Stimulated activated naive CD8-positive, alpha-beta T cell treated with anti-CD3 and anti-CD28 coated beads, Interleukin-15, Interleukin-2, amounts not matched to agents 100 ng/mL and 50 ng/mL, for 24 hours (primary cell): Measurements from ENCODE around the gene HHATL.

Experiments
- H3K27ac Mint-ChIP-seq: one replicate; pipeline ENCODE4 v1.8.0; 2021; ENCODE audit warnings: mild to moderate bottlenecking, mixed read lengths
- H3K27me3 Mint-ChIP-seq: one replicate; pipeline ENCODE4 v1.8.0; 2021; ENCODE audit warnings: mixed read lengths
- H3K36me3 Mint-ChIP-seq: one replicate; pipeline ENCODE4 v1.8.0; 2021; ENCODE audit warnings: low read depth, mixed read lengths
- H3K4me1 Mint-ChIP-seq: one replicate; pipeline ENCODE4 v1.8.0; 2021; ENCODE audit warnings: low read depth, mixed read lengths
- H3K4me3 Mint-ChIP-seq: one replicate; pipeline ENCODE4 v1.8.0; 2021; ENCODE audit warnings: mild to moderate bottlenecking, mixed read lengths
- H3K9me3 Mint-ChIP-seq: one replicate; pipeline ENCODE4 v1.8.0; 2021; ENCODE audit warnings: mixed read lengths

Gene HHATL

DNA sequence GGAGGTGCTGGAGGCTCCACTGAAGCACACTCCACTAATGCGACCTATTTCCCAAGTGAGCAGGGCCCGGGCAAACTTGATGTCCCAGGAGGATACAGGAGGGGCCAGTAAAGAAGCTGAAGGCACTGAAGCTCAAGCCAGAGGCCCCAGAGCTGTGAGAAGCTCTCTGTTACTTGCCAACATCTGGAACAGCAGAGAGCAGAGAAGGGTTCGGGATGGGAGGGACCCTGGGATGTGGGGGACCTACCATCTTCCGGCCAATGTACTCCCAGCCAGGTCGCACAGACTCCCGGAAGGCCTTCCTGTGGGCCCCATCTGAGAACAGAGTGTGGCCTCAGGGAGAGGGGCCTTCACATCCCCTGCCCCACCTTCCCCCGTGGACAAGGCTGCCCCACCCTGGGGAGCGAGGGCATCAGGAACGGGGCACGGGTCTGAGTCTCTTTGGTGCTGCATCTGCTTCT, 3.1 kb downstream of the HHATL start:
- Mint-ChIP-seq H3K4me3 (no peak overlapping the region), H3K27me3 (peaks cover 3% of the 10 kb centered on the region), H3K27ac (no peak overlapping the region), H3K9me3 (no peaks in the 10 kb centered on the region), H3K36me3 (no peaks in the 10 kb centered on the region), H3K4me1 (peaks cover 6% of the 10 kb centered on the region)

DNA sequence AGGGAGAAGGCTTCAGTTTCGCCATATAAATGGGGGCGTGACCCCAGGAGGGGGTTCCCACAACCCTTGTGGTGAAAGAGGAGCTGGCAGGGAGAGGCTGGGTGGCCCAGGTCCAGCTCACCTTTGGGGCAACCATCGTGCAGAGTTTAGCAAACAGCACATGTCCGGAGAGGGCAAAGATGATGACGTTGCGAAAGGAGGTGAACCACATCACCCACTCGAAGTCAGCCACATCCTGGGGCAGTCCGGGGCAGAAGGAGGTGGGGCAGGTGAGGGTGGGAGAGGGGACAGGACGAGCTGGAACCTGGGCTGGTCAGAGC, 3.7 kb downstream of the HHATL start:
- H3K36me3 Mint-ChIP-seq = no peaks in the 10 kb centered on the region
- H3K9me3 Mint-ChIP-seq = no peaks in the 10 kb centered on the region
- no peak overlapping the region for H3K27ac Mint-ChIP-seq
- no peak overlapping the region for H3K4me3 Mint-ChIP-seq
- H3K27me3 Mint-ChIP-seq = peaks cover 3% of the 10 kb centered on the region
- H3K4me1 Mint-ChIP-seq = peaks cover 6% of the 10 kb centered on the region

DNA sequence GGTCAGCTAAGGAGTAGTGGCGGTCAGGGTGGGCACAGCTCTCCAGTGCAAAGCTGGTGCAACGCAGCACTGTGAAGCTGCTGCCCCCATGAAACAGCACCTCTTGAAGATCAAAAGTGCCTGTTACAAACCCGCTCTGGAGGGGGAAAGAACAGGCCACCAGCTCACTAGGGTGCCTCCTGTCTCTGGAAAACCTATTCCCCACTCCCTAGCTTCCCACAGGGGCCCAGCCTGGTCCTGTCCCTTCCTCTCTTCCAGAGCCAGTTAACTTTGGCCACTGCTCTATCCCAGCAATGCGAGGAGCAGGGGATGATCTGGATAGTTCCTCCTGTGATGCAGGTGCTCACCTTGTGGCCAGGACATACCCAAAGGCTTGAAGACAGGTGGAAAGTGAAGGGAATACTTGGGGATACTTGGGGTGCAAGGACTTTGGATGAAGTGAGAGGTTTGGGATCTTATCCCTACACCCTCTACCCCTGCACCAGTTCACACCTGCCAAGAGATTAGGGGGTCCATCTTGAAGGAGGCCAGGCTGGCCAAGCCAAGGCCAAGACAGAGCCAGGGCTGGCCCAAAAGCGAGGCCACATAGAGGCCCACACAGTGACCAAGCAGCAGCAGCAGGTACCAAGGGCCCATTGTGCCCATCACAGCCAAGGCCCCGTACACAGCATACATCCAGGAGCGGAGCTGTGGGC, 4.2 kb downstream of the HHATL start:
- H3K9me3 Mint-ChIP-seq = no peaks in the 10 kb centered on the region
- no peaks in the 10 kb centered on the region for H3K36me3 Mint-ChIP-seq
- H3K4me3 Mint-ChIP-seq = no peak overlapping the region
- peaks cover 6% of the 10 kb centered on the region for H3K4me1 Mint-ChIP-seq
- H3K27me3 Mint-ChIP-seq = peaks cover 3% of the 10 kb centered on the region
- H3K27ac Mint-ChIP-seq = no peak overlapping the region

DNA sequence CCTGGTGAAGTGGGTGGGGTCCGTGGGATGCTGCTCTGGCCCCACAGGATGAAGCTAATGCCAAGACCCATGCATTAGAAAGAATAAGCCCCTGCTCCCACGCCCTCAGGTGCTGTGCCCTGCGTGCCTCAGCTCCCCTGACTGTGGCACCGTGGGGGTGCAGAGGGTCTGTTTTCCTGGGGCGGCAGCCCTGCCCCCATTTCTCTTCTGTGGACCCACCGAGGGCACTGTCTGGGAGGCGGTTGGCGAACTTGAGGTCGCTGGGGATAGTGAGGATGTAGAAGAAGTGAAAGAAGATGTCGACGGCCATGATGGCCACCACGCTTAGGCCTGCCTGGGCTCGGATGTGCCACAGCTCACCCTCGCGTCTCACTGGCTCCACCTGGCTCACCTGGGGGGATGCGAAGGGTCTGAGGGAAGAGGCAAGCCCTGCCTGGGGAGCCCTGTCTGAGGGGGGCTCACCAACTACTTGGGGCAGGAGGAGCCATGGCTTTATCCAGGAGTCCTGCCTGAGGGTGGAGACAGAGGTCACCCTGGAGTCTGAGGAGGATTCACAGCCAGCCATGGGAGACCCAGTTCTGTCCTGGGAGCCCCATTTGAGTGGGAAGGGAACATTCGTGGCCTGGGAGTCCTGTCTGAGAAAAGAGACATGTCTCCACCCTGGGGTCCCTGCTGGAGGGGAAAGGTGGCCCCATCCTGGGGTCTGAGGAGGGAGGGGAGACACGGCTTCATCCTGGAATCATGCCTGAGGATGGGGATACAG, 5.1 kb downstream of the HHATL start:
- peaks cover 3% of the 10 kb centered on the region for H3K27me3 Mint-ChIP-seq
- no peaks in the 10 kb centered on the region for H3K9me3 Mint-ChIP-seq
- H3K4me3 Mint-ChIP-seq = no peak overlapping the region
- no peak overlapping the region for H3K27ac Mint-ChIP-seq
- H3K36me3 Mint-ChIP-seq = no peaks in the 10 kb centered on the region
- peaks cover 6% of the 10 kb centered on the region for H3K4me1 Mint-ChIP-seq

DNA sequence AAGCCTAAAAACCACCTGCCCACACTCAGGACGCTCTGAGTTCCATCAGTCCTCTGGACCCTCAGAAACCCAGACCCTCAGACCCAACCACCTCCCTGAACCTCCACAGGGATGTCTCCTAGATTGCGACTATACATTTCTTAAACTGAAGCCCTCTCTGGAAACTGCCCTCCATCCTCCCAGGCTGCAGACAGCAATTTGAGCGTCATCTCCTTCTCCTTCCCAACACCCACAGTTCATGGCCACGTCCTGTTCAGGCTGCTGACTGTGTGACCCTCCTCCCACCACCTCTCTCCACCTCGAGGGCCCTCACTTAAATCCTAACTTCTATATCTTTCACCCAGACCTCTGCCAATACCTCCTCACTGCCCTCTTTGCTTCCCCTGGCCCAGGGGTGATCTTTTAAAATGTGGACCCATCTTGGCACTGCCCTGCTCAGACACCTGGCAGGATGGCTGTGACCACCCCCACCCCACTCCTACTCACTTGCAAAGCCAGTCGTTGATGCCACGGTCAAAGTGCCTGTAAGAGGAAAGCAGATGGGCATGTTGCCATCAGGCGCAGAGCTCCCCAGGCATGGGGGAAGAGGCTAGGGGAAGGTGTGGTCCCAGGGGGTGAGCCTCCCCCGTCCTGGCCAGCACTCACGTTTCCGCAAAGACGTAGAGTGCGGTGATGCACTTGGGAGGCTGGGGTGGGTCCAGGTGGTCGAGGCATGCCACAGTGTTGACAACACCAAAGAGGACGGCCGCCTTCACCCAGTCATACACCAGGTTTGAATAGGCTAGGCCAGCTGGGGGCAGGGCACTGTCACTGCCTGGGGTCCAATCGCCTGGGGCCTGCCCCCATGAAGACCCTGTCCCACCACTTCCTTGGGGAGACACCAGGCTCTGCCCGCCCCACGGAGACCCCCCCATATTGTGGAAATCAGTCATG, 6.0 kb downstream of the HHATL start:
- Mint-ChIP-seq H3K4me3 (no peak overlapping the region), H3K36me3 (no peaks in the 10 kb centered on the region), H3K27me3 (peaks cover 3% of the 10 kb centered on the region)

DNA sequence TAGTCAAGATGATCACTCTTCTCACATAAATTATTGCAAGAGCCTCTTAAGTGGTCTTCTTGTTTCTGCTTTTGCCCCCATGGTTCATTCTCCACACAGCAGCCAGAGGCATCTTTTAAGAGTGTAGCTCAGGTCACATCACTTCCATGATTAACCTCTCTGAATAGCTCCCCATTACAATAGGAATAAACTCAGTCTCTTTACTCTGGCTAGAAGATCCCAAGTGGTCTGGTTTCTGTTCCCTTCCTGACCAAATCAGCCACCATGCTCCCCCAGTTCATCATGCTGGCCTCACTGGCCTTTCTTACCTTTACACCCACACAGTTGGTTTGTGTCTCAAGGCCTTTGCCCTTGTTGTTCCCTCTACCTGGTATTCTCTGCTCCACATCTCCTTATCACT, 8.2 kb downstream of the HHATL start:
- H3K27me3 Mint-ChIP-seq = no peaks in the 10 kb centered on the region
- peaks cover 6% of the 10 kb centered on the region for H3K4me1 Mint-ChIP-seq
- no peak overlapping the region for H3K27ac Mint-ChIP-seq
- H3K36me3 Mint-ChIP-seq = no peaks in the 10 kb centered on the region
- no peaks in the 10 kb centered on the region for H3K9me3 Mint-ChIP-seq
- H3K4me3 Mint-ChIP-seq = no peak overlapping the region

More for the DNA sequence above, 6.0 kb downstream of the HHATL start:
- peaks cover 6% of the 10 kb centered on the region for H3K4me1 Mint-ChIP-seq
- no peak overlapping the region for H3K27ac Mint-ChIP-seq
- no peaks in the 10 kb centered on the region for H3K9me3 Mint-ChIP-seq

DNA sequence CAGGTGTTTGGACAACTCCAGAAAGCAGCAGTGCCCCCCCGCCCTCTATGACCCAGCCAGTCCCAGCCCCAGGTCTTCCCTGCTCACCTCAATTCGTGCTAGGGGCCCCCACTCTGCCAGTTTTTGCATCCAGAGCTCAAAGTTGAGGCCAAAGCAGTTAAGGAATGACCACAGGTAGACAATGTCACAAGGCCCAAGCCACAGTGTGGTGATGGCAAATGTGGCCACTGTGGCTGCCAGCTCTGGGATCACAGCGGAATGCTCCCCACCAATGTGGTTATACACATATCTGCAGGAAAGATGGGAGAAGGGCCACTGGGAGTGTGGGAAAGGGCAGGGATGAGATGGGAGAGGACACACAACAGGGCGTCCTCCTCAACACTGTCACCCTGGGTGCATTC, 9.1 kb downstream of the HHATL start:
- Mint-ChIP-seq H3K4me1 (peaks cover 1% of the 10 kb centered on the region), H3K9me3 (no peaks in the 10 kb centered on the region), H3K36me3 (no peaks in the 10 kb centered on the region), H3K27me3 (no peaks in the 10 kb centered on the region), H3K4me3 (no peak overlapping the region), H3K27ac (no peak overlapping the region)

DNA sequence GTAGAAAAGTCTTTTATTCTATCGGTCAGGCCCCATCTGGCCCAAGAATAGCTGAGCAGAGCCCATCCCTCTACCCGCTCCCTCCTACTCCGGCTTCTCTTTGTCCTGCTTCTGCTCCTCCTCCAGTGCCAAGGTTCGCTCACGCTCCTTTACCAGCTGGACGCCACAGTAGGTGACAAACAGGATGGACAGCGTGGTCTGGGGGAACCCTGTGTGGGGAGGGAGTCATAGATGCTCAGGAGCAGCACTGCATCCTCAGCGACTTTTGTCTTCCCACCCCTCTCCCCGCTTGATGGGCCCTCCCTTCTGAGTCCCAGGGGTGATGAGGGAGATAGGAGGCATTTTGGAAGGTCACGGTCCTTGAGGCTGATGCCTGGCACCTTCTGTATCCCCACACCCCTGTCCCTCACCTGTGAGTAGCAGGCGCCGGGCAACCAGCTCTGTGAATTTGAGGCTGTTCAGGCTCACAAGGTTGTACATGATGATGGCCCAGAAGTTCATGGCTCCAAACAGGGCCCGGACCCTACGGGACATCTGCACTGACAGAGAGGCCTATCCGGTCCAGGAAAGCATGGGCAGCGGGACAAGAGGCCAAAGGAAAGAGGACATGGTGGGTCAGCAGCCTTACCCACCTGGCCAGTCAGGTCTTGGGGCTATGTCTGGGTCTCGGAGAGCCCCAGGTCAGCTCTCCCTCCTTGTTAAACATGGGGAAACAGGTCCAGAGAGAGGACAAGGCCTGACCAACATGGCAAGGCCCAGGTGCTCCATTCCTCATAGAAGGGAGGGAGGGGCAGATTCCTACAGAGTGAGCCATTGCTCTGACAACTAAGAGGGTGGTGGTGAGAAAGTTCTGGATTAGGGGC, 9.7 kb downstream of the HHATL start:
- H3K36me3 Mint-ChIP-seq = no peaks in the 10 kb centered on the region
- H3K9me3 Mint-ChIP-seq = no peaks in the 10 kb centered on the region
- H3K4me3 Mint-ChIP-seq = no peak overlapping the region
- no peaks in the 10 kb centered on the region for H3K4me1 Mint-ChIP-seq
- H3K27me3 Mint-ChIP-seq = no peaks in the 10 kb centered on the region
- no peak overlapping the region for H3K27ac Mint-ChIP-seq

DNA sequence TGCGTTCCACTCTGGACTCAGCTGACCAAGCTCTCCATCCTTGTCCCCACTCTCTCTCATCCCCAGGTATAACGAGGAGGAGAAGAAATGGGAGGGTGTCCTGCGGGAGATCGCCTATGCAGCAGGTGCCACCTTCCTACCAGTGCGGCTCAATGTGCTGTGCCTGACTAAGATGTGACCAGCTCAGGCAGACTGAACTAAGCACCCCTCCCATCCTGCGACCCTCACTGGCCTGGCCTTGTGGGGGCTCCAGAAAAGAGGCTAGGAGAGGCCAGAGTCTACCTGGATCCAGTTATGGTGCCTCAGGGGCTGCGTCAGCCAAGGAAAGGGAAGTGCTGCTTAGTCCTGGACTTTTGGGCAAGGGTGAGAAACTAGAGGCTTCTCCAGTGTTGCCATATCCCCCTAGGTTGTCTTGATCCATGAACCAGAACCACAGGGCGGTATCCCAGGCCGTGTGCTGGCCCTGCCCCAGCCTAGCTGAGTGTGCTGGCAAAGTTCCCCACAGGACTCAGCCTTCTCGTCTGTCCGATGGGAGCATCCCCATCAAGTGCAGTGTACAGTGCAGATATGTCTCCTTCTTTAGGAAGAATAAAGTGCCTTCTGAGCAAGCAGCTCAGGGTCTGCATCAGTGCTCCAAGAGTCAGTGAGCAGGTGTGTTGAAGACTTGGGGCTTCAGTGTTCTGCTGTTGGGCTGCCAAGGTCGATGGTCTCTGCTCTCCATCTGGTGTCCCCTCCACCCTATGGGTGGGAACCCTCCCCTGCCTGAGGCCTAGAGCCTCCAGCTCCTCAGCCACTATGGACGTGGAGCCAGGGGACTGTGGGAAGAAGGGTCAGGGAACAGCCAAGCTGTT, 10.6 kb downstream of the HHATL start:
- H3K27ac Mint-ChIP-seq = no peak overlapping the region
- H3K27me3 Mint-ChIP-seq = no peaks in the 10 kb centered on the region
- H3K9me3 Mint-ChIP-seq = no peaks in the 10 kb centered on the region
- H3K4me1 Mint-ChIP-seq = no peaks in the 10 kb centered on the region
- H3K36me3 Mint-ChIP-seq = no peaks in the 10 kb centered on the region
- H3K4me3 Mint-ChIP-seq = no peak overlapping the region

DNA sequence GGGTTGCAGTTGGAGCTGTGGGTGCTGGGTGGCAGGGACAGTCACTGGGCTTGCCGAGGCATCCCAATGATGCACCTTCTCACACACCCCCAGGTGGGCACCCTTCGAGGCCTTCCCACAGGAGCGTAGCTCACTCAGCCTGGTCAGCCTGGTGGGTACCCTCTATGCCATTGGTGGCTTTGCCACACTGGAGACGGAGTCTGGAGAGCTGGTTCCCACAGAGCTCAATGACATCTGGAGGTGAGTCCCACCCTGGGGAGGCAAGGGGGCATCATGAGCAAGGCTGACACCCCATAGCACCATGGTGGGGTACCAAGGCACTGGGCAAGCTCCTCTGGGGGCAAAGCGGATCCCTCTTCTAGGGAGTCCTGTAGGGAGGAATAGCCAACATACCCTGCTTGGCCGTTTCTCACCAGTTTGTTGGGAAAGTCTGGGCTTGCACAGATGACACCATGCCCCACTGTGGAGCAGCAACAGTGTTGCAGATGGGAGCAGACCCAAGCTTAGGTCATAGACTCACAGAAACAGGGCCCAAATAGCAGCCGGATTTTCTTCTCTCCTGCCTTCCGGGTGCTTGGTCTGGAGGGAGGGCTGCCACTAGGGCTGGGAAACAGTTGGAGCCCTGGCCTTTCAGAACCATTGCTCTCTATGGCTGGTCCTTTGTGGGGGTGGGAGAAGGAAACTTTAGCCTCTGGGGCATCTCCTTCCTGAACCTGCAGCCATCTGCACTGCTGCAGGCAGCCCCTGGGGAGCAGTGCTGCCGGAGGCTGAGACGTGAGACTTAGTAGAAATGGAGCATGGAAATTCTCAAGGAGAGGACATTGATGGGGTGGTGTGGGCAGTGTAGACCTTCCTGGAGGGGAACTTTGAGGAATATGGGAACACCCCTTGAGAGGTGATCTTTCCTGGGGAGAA, 11.6 kb downstream of the HHATL start:
- Mint-ChIP-seq H3K4me1 (no peaks in the 10 kb centered on the region), H3K27ac (no peak overlapping the region), H3K4me3 (no peak overlapping the region), H3K36me3 (no peaks in the 10 kb centered on the region), H3K9me3 (no peaks in the 10 kb centered on the region), H3K27me3 (no peaks in the 10 kb centered on the region)

DNA sequence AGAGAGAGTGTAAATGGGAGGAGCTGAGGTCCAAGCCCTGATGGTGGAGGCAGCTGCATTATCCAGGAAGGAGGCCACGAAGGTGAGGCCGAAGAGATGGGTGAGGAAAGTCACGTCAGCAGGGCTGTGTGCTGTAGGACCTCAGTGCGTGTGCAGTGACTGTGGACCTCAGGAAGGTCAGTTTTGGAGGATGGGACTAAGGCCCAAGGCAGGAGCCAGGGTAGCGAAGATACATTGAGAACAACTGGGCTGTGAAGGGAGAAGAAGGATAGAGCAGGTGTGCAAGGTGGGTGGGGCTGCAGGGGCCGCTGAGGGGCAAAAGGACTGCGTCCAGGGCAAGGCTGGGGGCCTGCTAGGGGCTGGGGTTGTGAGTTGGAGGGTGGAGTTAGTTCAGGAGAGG, 12.4 kb downstream of the HHATL start:
- no peak overlapping the region for H3K4me3 Mint-ChIP-seq
- no peaks in the 10 kb centered on the region for H3K9me3 Mint-ChIP-seq

DNA sequence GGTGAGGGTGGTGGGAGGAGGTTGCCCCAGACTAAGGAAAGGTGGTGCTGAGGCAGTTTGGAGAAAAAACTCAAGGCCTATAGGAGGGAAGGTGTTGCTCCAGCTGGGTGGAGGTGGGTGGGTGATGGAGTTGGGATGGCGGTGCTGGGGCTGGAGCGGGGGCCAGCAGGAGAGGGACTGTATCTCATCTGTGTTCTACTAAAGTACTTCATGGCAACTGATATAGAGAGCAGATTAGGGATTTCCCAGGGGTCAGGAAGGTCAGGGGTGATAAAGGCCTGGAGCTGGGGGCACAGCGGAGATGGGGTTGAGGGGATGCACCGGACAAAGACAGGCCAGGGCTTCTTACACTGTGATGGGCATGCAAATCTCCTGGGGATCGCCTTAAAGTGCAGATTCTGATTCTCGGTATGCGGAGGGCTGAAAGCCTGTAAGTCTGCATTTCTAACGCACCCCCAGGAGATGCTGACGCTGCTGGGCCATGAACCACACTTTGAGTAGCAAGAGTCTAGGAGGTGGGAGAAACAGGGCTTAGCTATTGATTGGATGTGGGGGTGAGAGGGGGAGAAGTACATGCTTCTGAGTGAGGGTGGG, 13.1 kb downstream of the HHATL start:
- Mint-ChIP-seq H3K36me3 (no peaks in the 10 kb centered on the region), H3K4me1 (peaks cover 3% of the 10 kb centered on the region), H3K27ac (no peak overlapping the region), H3K9me3 (no peaks in the 10 kb centered on the region), H3K27me3 (peaks cover 4% of the 10 kb centered on the region), H3K4me3 (no peak overlapping the region)

More for the DNA sequence above, 12.4 kb downstream of the HHATL start:
- peaks cover 3% of the 10 kb centered on the region for H3K4me1 Mint-ChIP-seq
- H3K27ac Mint-ChIP-seq = no peak overlapping the region
- no peaks in the 10 kb centered on the region for H3K36me3 Mint-ChIP-seq
- peaks cover 4% of the 10 kb centered on the region for H3K27me3 Mint-ChIP-seq
